Stimulated activated CD8-positive, alpha-beta memory T cell treated with anti-CD3 and anti-CD28 coated beads, Interleukin-4, amount 100 ng/mL, for 24 hours (primary cell): ENCODE results near the gene SEMA4C.
"Not testable (repeated sequence)": the region's sequence is repeated elsewhere in the genome, so short reads cannot be mapped to it uniquely, and the experiment has no call there.

ENCODE experiments used
- DNase-seq: peaks from one replicate; pipeline ENCODE4 v3.0.0-alpha.2; 2020; ENCODE audit warnings: low read depth

The SEMA4C gene

DNA sequence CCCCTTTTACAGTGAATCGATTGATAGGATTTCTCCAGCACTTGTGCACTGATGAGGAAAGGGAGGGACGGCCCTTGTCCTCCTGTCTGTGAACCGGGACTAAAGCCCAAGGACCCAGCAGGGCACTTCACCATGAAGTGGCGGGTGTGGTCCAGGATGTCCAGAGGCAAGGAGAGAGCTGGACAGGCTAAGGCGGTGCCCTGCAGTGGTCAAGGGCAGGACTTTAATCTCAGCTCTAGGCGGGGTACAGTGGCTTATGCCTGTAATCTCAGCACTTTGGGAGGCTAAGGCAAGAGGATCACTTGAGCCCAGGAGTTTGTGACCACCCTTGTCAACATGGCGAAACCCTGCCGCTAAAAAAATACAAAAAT, 28.2 kb upstream of the SEMA4C start:
- no peak for DNase-seq

DNA sequence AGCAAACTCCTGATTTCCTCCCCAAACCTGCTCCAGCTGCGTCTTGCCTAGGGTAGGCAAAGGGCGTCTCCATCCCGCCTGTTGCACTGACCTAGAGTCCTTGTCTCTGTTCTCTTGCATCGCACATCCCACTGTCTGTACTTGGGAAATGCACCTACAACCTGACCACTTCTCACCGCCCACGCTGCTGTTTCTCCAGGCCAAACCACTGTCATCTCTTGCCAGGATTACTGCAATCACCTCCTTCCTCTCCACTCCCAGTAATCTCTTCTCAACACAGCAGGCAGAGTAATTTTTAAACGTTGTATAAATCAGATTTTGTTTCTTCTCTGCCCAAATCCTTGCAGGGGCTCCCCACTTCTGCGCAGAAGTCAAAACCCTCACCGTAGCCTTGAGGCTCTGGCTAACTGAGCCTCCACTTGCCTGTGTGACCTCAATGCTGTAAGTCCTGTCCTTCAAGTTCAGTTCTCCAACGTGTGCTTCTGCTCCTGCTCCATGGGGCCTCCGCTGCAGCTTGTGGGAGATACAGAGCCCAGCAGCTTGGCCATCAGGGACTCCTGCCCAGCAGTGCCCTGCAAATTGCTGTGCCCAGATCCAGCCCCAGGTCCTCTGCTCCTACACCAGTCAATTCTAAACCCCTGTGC, 27.7 kb upstream of the SEMA4C start:
- DNase-seq, result no peak

GRCh38 chr2:96895746-96896651, 26.1 kb upstream of the SEMA4C start:
- no peak for DNase-seq

DNA sequence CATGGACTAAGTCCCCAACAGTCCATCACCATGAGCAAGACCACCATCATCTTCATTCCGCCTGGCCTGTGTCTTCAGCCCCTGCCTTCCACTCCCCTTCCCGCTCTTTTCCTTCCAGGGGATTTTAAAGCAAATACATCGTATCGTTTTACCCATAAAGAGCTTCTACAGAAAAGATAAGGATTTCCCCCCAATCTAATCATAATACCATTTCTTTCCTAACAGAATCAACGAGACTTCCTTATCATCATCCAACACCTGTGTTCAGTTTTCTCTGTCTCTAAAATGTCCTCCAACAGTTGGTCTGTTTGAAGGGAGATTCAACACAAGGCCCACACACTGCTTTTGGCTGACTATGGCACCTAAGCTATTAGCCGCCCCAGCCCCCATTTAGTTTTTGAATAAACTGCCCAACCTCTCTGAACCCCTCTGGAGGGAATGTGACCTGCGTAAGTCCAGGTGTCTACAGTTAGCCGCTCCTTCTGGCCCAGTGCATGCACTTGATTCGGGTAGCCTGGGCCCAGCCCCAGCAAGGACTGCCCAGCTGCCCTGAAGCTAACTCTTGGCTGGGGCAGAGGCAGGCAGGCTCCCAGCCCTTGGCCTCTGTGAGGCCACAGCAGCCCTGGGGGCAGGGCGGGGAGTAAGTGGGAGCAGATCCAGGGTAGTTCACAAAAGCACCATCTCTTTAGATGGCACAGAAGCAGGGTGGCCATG, 25.3 kb upstream of the SEMA4C start:
- no peak for DNase-seq

DNA sequence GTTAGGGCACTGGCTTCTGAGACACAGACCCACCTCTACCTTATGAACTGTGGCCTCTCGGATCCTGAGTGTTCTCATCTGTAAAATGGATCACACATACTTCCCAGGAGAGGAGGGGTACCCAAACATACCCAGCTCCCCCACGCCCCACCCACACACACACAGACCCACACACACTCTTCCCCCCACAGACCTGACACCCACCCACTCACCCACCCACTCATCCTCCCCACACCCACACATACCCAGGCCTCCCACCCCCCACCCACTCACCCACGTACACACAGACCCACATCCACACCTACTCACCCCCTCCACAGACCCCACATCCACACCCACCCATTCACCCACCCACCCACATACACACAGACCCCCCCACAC, 24.3 kb upstream of the SEMA4C start:
- DNase-seq, result no peak

DNA sequence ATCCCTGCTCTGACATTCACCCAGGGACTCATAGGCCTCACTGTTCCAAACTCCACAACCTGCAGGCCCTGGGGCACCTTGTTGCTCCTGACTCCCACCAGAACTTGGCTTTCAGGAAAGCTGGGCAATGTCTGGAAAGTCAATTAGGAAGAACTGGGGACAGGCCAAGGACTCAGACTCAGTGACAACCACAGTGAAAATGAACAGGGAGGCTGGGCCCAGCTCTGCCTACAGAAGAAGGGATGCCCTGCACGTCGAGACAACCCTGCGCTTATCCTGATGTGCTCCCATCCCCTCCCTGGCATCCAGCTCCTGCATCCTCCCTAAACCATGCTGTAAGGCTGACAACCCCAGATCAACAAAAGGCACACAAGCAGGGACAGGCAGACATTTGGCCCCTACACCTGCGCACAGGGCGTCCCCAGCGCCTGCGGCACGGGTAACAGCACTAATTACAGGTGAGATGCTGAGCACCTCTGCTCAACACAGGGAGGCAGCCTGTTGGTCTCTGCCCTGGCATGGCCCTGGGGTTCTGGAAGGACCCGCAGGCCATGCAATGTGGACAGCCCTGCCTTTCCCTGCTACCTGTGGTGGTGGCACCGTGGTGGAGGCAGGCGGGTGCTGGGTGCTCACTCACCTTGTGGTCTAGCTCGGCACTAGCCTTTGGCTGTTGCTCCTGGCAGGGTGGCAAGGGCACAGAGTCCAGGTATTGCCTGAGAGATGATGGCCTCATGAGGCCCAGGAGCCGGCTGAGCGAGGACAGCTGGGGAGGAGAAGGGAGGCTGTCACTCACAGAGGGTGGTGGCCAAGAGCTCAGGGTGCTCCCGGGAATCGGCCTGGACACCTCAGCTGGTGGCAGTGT, 23.6 kb upstream of the SEMA4C start:
- DNase-seq, result no peak

- no peak for DNase-seq
Observed at GRCh38 chr2:96891591-96892333, 21.9 kb upstream of the SEMA4C start.

DNA sequence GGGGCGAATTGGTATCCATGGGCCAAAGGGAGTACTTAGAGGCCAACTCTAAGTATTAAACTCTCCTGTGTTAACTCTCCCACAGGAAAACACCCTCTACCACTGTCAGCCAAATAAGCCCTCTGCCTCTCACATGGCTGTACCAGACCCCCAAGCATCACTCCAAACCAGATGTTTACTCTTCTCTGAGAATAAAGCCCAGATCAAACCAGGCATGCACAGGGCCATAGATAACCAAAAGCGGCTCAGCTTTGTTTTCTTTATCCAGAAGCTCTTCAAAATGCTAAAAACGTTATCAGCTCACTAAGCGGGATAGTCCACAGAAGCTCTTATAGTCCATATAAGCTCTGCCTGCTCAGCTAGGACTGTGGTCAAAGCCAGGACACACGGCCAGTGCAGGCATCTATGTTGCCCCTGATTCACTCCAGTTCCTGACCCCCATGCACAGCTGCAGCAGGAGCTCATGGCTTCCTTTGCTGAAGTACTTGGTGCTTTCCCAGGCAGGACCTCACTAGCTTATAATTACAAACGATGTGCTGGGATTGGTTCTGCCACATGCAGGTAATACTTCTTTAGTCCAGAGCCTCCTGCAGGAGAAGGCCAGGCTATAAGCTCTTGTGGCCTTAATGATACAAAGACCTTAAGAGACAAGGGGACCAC, 21.0 kb upstream of the SEMA4C start:
- DNase-seq, result no peak

GRCh38 chr2:96890252-96890651, 20.4 kb upstream of the SEMA4C start:
- DNase-seq, result no peak

- DNase-seq, result not testable (repeated sequence)
Observed at GRCh38 chr2:96889502-96889901, 19.6 kb upstream of the SEMA4C start.

- no peak for DNase-seq
Observed at GRCh38 chr2:96888072-96889011, 18.5 kb upstream of the SEMA4C start.

DNA sequence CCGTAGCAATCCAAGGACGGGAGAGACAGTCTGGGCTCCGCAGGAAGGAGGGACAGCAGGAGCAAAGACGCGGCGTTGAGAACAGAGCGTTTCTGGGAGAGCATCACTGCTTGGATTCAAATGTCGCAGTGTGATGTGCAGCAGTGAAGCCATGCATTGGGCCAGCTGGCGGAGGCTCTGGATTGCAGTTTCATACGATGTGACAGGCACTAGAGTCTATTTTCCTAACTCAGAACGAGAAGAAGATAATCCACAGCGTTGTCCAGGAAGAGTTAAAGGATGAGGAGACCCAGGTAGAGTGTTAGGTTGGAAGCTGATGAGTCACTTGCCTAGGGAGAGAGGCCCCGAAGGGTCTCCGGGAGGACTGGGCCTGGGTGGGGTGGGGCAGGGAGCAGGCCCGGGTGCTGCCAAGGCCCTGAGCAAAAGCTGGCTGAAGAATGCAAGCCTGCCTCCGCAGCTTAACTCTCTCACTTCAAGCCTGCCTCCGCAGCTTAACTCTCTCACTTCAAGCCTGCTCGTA, 17.7 kb upstream of the SEMA4C start:
- DNase-seq, result no peak

DNA sequence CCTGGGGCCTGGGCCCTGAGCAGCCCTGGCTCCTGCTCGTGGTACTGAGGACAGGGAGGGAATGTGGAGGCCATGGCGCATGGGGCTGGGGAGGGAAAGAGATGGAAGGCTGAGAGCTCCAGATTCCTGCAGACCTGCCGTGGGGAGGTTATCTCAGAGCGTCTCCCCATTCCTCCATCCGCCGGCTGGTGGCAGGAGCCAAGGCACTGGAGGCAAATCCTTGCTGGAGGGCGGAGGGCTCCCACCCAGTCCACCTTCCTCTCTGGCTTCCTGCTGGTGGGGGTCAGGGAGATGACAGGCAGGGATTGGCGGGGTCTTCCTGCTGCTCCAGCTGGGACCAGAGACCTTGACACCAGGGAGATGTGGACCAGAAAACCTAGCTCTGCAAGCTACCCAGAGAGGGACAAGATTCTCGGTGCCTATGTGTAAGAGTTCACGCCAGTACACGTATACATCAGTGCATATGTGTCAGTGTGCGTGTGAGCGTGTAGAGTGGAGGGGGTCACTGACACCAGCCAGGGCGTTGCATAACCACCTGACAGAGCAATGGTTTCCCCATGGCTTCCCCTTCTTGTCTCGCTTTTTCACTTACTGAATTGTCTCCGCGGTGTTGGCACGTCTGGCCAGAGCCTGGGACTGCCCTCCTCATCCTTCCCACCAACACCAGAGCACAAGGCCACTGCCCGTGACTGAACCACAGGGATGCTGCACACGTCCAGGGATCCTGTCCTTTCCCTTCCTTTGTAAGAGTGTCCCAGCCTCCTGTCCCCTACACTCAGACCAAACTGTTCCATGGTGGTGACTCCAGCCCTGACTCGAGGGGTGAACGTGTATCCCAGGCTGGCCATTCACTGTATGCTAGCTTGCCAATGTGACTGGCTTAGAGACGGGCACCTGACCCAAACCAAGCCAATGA, 15.8 kb upstream of the SEMA4C start:
- DNase-seq, result no peak

DNA sequence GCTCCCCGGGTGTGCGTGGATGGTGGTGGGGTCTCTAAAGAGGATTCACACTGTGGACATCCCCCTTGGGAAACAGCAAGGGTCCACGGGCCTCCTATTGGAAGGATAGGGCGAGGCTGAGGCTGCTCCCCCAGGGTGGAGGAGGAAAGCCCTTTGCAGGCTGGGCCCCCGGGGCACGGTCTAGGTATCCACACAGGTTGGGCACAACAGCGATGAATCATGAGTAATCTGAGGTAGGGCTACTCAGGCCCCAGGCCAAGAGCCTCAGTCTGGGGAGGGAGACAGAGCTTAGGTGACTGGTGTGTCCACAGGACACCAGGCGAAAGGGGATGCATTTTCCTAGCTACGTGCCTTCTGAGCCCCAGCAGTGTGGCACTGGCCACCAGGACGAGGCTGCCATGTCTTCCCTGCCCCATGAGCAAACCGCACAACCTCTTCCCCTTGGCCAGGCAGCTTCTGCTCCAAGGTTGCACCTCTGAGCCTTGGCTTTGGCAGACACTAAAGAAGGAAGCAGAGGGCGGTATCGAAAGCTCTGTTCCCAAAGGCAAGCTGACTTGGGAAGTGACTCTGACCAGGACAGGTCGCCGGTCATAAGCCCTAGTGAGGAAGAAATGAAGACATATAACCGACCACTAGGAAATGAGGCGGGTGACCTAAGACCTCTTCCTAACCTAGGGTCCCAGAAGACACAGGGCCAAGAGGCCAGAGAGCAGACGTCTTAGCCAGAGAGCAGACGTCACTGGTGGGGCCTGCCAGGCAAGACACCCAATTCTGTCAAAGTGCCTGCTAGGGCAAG, 14.6 kb upstream of the SEMA4C start:
- DNase-seq, result no peak

DNA sequence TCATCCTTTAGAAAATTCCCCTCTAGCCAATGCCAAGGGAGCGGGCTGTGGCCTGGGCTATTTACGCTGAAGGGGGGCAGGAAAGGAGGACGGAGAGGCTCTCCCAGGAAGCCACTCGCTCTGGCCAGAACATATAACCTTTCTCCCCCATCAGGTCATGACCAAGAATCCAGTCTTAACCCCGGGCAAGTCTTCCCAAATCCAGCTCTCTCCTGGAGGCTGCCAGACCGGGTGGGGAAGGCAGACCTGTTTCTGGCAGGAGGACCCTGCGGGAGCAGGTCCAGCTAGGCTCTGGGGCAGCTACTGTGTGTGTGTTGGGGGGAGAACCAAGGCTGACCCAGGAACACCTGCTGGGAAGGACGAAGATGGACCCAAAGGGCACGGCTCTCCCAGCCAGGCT, 13.4 kb upstream of the SEMA4C start:
- DNase-seq, result no peak

DNA sequence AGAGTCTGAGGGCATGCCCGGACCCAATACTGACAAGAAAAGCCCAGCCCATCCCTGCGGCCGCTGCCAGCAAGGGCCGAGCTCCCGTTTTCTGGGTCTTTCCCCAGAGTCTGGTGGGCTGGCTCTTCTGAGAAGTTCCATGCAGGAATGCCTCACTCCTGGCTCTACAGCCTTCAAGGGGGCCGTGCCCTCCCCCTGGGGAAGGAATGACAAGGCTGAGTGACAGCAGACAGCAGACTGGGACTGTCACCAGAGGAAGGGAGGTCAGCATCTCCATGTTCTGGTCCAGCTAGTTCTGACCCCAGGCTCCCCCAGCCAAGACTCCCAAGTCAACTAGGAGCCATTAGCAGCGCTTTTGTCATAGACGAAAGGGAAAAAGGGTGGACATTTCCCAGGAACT, 13.0 kb upstream of the SEMA4C start:
- no peak for DNase-seq

GRCh38 chr2:96882230-96882629, 12.3 kb upstream of the SEMA4C start:
- DNase-seq, result no peak
